Prostate gland (tissue), 2 donors: Measurements from ENCODE around the gene SELENOM. TPM values are rescaled to one million over a fixed set of nuclear protein-coding genes. Genes with fewer than 3 reads are reported as not detected.

Experiments used
- DNase-seq: peaks from one replicate; pipeline ENCODE4 v3.0.0-alpha.2; 2019; ENCODE audit warnings: low spot score
- H3K27ac ChIP-seq, 2 donors: fragments of 200-600 bp; sonication (generic); 2 replicates each; pipeline ENCODE4 v1.5.1; 2017 to 2019
- H3K27me3 ChIP-seq: fragments of 200-600 bp; sonication (generic); replicated peaks from 2 replicates; pipeline ENCODE4 v1.5.1; 2019; ENCODE audit not compliant: insufficient read depth
- H3K36me3 ChIP-seq, 2 donors: fragments of 200-600 bp; sonication (generic); 1 replicate in 1 of 2; 2 replicates in 1 of 2; pipeline versions ENCODE4 v1.5.1 to v1.8.1; 2017 to 2019
- H3K4me1 ChIP-seq: fragments of 200-600 bp; sonication (generic); replicated peaks from 2 replicates; pipeline ENCODE4 v1.5.1; 2019
- H3K4me3 ChIP-seq, 2 donors: fragments of 200-600 bp; sonication (generic); 2 replicates each; pipeline ENCODE4 v1.5.1; 2017 to 2019
- H3K9me3 ChIP-seq: fragments of 200-600 bp; sonication (generic); 2 replicates; pipeline ENCODE4 v1.5.1; 2017
- POLR2A ChIP-seq: fragments of 450-650 bp; IDR thresholded peaks from one replicate; pipeline ENCODE4 v1.6.1; 2016; ENCODE audit warnings: antibody characterized with exemption, mild to moderate bottlenecking
- POLR2AphosphoS5 ChIP-seq: sonication (generic); formaldehyde crosslinking; IDR thresholded peaks from one replicate; pipeline ENCODE4 v1.6.1; 2017; ENCODE audit warnings: antibody characterized with exemption
- WGBS: methylation state at CpG from one replicate; pipeline ENCODE4 v1.1.5; 2018; 5-methylcytosine and 5-hydroxymethylcytosine counted together
- intact Hi-C: fragments of 100-400 bp; cut with DNase I; formaldehyde crosslinking; loops from one replicate; pipeline ENCODE4 v1.14.2; 2022
- total RNA-seq, 2 donors: library from RNA; depleted of rRNA; stranded (reverse); fragments of >200 nt; gene quantifications; one replicate each; pipeline ENCODE4 v1.1.0, GENCODE V29; 2016
- TF ChIP-seq, protein P1 (sequence below), 4 experiments: fragments of 200-600 bp in 2 of 4; fragments of 450-650 bp in 2 of 4; sonication (generic) in 2 of 4; IDR thresholded peaks; 1 replicate in 3 of 4; 2 replicates in 1 of 4; pipeline ENCODE4 v1.5.1; 2016 to 2019; ENCODE audit warnings: antibody characterized with exemption in 4 of 4, mild to moderate bottlenecking in 2 of 4, moderate library complexity in 2 of 4

SELENOM gene
- total RNA-seq, 2 donors from 2014 or later: 382 to 434 TPM

DNA sequence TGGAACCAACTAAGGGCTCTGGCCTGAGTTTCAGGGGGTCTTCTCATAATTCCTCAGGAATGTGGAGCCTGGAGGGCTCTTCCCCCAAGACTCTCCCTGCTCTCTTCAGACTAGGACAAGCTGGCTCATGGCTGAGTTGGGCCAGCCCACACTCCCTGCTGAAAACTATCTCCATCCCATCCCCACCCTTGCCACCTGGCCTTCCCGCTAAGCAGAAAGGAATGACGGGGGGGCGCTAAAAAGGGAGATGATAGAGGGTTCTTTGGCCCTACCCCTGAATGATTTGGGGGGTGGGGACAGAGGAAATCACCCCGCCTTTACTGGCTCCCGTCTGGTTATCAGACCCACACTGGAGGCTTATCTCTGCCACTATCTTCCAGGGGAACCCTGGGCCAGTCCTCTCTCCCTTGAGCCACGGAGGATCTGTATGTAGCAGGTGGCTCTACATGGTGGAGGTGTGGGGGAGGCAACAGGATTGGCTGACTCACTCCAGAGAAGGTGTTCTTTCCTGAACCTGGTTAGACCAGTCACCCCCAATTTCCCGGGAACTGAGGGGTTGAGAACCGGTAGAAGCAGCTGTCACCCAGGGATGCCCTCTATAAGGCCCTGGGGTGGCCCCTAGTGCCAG, 20.6 kb downstream of the SELENOM start:
- no peak for DNase-seq
- no peak overlapping the region for H3K4me3 ChIP-seq
- intact Hi-C loops: no loop called here
- H3K36me3 ChIP-seq: peaks cover 0 to 17% of the 10 kb centered on the region in 2 donors
- H3K9me3 ChIP-seq: no peaks in the 10 kb centered on the region
- H3K4me1 ChIP-seq: peaks cover 9% of the 10 kb centered on the region
- no peaks in the 10 kb centered on the region for H3K27me3 ChIP-seq
- 59% methylated on average over 8 of the region's 8 CpGs for WGBS
- TF ChIP-seq, protein P1, sequence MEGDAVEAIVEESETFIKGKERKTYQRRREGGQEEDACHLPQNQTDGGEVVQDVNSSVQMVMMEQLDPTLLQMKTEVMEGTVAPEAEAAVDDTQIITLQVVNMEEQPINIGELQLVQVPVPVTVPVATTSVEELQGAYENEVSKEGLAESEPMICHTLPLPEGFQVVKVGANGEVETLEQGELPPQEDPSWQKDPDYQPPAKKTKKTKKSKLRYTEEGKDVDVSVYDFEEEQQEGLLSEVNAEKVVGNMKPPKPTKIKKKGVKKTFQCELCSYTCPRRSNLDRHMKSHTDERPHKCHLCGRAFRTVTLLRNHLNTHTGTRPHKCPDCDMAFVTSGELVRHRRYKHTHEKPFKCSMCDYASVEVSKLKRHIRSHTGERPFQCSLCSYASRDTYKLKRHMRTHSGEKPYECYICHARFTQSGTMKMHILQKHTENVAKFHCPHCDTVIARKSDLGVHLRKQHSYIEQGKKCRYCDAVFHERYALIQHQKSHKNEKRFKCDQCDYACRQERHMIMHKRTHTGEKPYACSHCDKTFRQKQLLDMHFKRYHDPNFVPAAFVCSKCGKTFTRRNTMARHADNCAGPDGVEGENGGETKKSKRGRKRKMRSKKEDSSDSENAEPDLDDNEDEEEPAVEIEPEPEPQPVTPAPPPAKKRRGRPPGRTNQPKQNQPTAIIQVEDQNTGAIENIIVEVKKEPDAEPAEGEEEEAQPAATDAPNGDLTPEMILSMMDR (IDR thresholded peaks at IDR 0.05): no peak
- no peak for TF ChIP-seq POLR2AphosphoS5
- no peak for TF ChIP-seq POLR2A
- H3K27ac ChIP-seq: peak overlapping the region; percentile 90

- no peaks in the 10 kb centered on the region for H3K9me3 ChIP-seq
- no peaks in the 10 kb centered on the region for H3K27me3 ChIP-seq
- peak overlapping the region; percentile 90 for H3K27ac ChIP-seq
- H3K4me3 ChIP-seq: no peak overlapping the region
- TF ChIP-seq POLR2A (no peak), POLR2AphosphoS5 (no peak)
- TF ChIP-seq, protein P1 (IDR thresholded peaks at IDR 0.05): no peak
- 67% methylated on average over 3 of the region's 3 CpGs for WGBS
- intact Hi-C loops: no loop called here
- H3K4me1 ChIP-seq: peaks cover 11% of the 10 kb centered on the region
- peaks cover 0 to 12% of the 10 kb centered on the region in 2 donors for H3K36me3 ChIP-seq
- no peak for DNase-seq
Observed at GRCh38 chr22:31085928-31086327, 21.4 kb downstream of the SELENOM start.

- Histone ChIP-seq H3K4me1 (peaks cover 11% of the 10 kb centered on the region), H3K9me3 (no peaks in the 10 kb centered on the region), H3K4me3 (peak overlapping the region; percentile 47 to 62), H3K27me3 (no peaks in the 10 kb centered on the region), H3K27ac (peak overlapping the region; percentile 90), H3K36me3 (peaks cover 0 to 8% of the 10 kb centered on the region in 2 donors)
- no peak for DNase-seq
- TF ChIP-seq POLR2AphosphoS5 (no peak), POLR2A (no peak)
- TF ChIP-seq, protein P1 (IDR thresholded peaks at IDR 0.05): no peak
- intact Hi-C loops: no loop called here
- WGBS: 5% methylated on average over 13 of the region's 13 CpGs
Observed at GRCh38 chr22:31085493-31085824, 21.9 kb downstream of the SELENOM start.

GRCh38 chr22:31084811-31085492, 22.4 kb downstream of the SELENOM start:
- peak overlapping the region; percentile 47 to 62 for H3K4me3 ChIP-seq
- peak; percentile 87 for TF ChIP-seq POLR2A
- peak; percentile 78 for TF ChIP-seq POLR2AphosphoS5
- TF ChIP-seq, protein P1 (IDR thresholded peaks at IDR 0.05): peak; percentile 81 to 93 (median 90)
- DNase-seq: peak; percentile 86
- H3K36me3 ChIP-seq: peaks cover 0 to 3% of the 10 kb centered on the region in 2 donors
- peaks cover 11% of the 10 kb centered on the region for H3K4me1 ChIP-seq
- H3K27ac ChIP-seq: peak overlapping the region; percentile 90
- intact Hi-C loops: no loop called here
- H3K27me3 ChIP-seq: no peaks in the 10 kb centered on the region
- no peaks in the 10 kb centered on the region for H3K9me3 ChIP-seq
- WGBS: under 1% methylated on average over 68 of the region's 69 CpGs
